GM23338 (cell line): ENCODE data around the gene ENDOU. TPM values are rescaled to one million over a fixed set of nuclear protein-coding genes. Genes with fewer than 3 reads are reported as not detected.

Experiments used
- ATAC-seq: fragments of 200-7000 bp; cut with Tn5 transposase; 3 replicates; pipeline ENCODE4 v1.9.1; 2020
- DNase-seq: peaks from one replicate; pipeline ENCODE4 v3.0.0-alpha.2; 2015; ENCODE audit warnings: low spot score
- H2AFZ ChIP-seq: fragments of 200-600 bp; sonication (generic); 2 replicates; pipeline ENCODE4 v1.8.0; 2016; ENCODE audit warnings: antibody characterized with exemption, mild to moderate bottlenecking, moderate library complexity
- H3F3A ChIP-seq: fragments of 200-600 bp; sonication (generic); replicated peaks from 2 replicates; pipeline ENCODE4 v1.8.0; 2017; ENCODE audit warnings: antibody characterized with exemption, mixed run types, low read depth
- H3K27ac ChIP-seq: fragments of 200-600 bp; sonication (generic); 2 replicates; pipeline ENCODE4 v1.6.1; 2016; ENCODE audit warnings: low read depth
- H3K27me3 ChIP-seq: fragments of 200-600 bp; sonication (generic); 2 replicates; pipeline ENCODE4 v1.8.0; 2016; ENCODE audit warnings: mild to moderate bottlenecking, mixed run types, moderate library complexity; ENCODE audit not compliant: insufficient read depth
- H3K36me3 ChIP-seq: fragments of 200-600 bp; sonication (generic); 2 replicates; pipeline ENCODE4 v1.8.0; 2016; ENCODE audit warnings: mild to moderate bottlenecking; ENCODE audit not compliant: insufficient read depth
- H3K4me1 ChIP-seq: fragments of 200-600 bp; sonication (generic); 2 replicates; pipeline ENCODE4 v1.8.0; 2016; ENCODE audit warnings: mild to moderate bottlenecking, moderate library complexity; ENCODE audit not compliant: insufficient read depth
- H3K4me2 ChIP-seq: fragments of 200-600 bp; sonication (generic); 2 replicates; pipeline ENCODE4 v1.7.1; 2017; ENCODE audit warnings: mixed run types
- H3K4me3 ChIP-seq: fragments of 200-600 bp; sonication (generic); 2 replicates; pipeline ENCODE4 v1.6.1; 2016; ENCODE audit warnings: mixed run types
- H3K79me2 ChIP-seq: fragments of 200-600 bp; sonication (generic); replicated peaks from 2 replicates; pipeline ENCODE4 v1.8.0; 2017; ENCODE audit warnings: mild to moderate bottlenecking; ENCODE audit not compliant: insufficient read depth
- H3K9me2 ChIP-seq: fragments of 200-600 bp; sonication (generic); 2 replicates; pipeline ENCODE4 v1.8.0; 2017; ENCODE audit not compliant: insufficient read depth
- H4K20me1 ChIP-seq: fragments of 200-600 bp; sonication (generic); replicated peaks from 2 replicates; pipeline ENCODE4 v1.8.0; 2017; ENCODE audit warnings: mild to moderate bottlenecking; ENCODE audit not compliant: insufficient read depth
- H3K27ac Mint-ChIP-seq: 2 replicates; pipeline ENCODE4 v1.8.0; 2020; ENCODE audit warnings: inconsistent platforms, mild to moderate bottlenecking, moderate library complexity, mixed read lengths
- H3K27me3 Mint-ChIP-seq: 3 replicates; pipeline ENCODE4 v1.8.0; 2022; ENCODE audit warnings: low read depth, mild to moderate bottlenecking, moderate library complexity, mixed read lengths, inconsistent platforms; ENCODE audit not compliant: insufficient read depth, poor library complexity
- H3K36me3 Mint-ChIP-seq: 3 replicates; pipeline ENCODE4 v1.8.0; 2021; ENCODE audit warnings: low read depth, mild to moderate bottlenecking, inconsistent platforms, moderate library complexity, mixed read lengths
- H3K4me1 Mint-ChIP-seq: 3 replicates; pipeline ENCODE4 v1.8.0; 2020; ENCODE audit warnings: mild to moderate bottlenecking, inconsistent platforms, mixed read lengths
- H3K4me3 Mint-ChIP-seq: 3 replicates; pipeline ENCODE4 v1.8.0; 2021; ENCODE audit warnings: moderate library complexity, mild to moderate bottlenecking, inconsistent platforms, mixed read lengths
- H3K9me3 Mint-ChIP-seq: 3 replicates; pipeline ENCODE4 v1.8.0; 2020; ENCODE audit warnings: moderate library complexity, mild to moderate bottlenecking, inconsistent platforms, mixed read lengths
- CTCF ChIP-seq, 2 experiments: fragments of 200-600 bp in 1 of 2; sonication (generic) in 1 of 2; conservative IDR thresholded peaks; 2 replicates each; pipeline versions ENCODE4 v1.5.1 to v1.6.1; 2016 to 2017; ENCODE audit warnings: antibody characterized with exemption in 2 of 2, low read depth in 2 of 2, mild to moderate bottlenecking in 2 of 2, moderate library complexity in 1 of 2
- JUNB ChIP-seq: IDR thresholded peaks from one replicate; pipeline ENCODE4 v1.6.1; 2016; ENCODE audit warnings: antibody characterized with exemption; ENCODE audit not compliant: unreplicated experiment
- ZNF462 ChIP-seq: fragments of 250-450 bp; sonication (Bioruptor Pico); IDR thresholded peaks from 2 replicates; pipeline ENCODE4 v1.5.0; 2020; ENCODE audit warnings: mild to moderate bottlenecking, moderate library complexity
- polyA plus RNA-seq: library from polyadenylated mRNA; unstranded; fragments of >200 nt; fragmentation: Nextera tagmentation; extraction: Ambion mirVana; gene quantifications from 2 replicates; pipeline ENCODE4 v1.2.1, GENCODE V29; 2016
- total RNA-seq: library from RNA; depleted of rRNA; stranded (reverse); fragments of >200 nt; shearing (Covaris generic); gene quantifications from 2 replicates; pipeline ENCODE4 v1.2.3, GENCODE V29; 2014

Gene ENDOU
- total and polyA plus RNA-seq, 2 experiments from 2014 or later: not detected

GRCh38 chr12:47743311-47743860, 18.1 kb upstream of the ENDOU start:
- H3K4me1 Mint-ChIP-seq: peaks cover 41% of the 10 kb centered on the region

More at GRCh38 chr12:47743311-47743860, 18.1 kb upstream of the ENDOU start:
- H3K79me2 ChIP-seq: no peaks in the 10 kb centered on the region
- no peaks in the 10 kb centered on the region for H4K20me1 ChIP-seq
- Mint-ChIP-seq H3K27ac (no peak overlapping the region), H3K4me3 (no peak overlapping the region; the same call in 2 of the 3 replicates), H3K9me3 (no peaks in the 10 kb centered on the region; the same call in 2 of the 3 replicates), H3K27me3 (peaks cover 26% of the 10 kb centered on the region), H3K36me3 (no peaks in the 10 kb centered on the region; the same call in 2 of the 3 replicates)
- H3K9me2 ChIP-seq: no peaks in the 10 kb centered on the region
- ATAC-seq: no peak; the same call in 2 of the 3 replicates
- no peaks in the 10 kb centered on the region for H3K27me3 ChIP-seq
- H3K27ac ChIP-seq: no peak overlapping the region
- H3K4me3 ChIP-seq: no peak overlapping the region
- H3K4me2 ChIP-seq: 0 out of 2 replicates have a peak overlapping the region, but pooled peaks have one; percentile 26
- 0 out of 2 replicates have a peak, but pooled peaks cover 4% of the 10 kb centered on the region for H3K4me1 ChIP-seq
- no peak overlapping the region for H2AFZ ChIP-seq
- no peaks in the 10 kb centered on the region for H3K36me3 ChIP-seq
- H3F3A ChIP-seq: no peaks in the 10 kb centered on the region
- TF ChIP-seq JUNB (no peak), CTCF (conservative IDR thresholded peaks at IDR 0.05; ENCODE audit: low read depth in 2 of 2) (no peak), ZNF462 (CRISPR knock-in tag) (no peak)
- no peak for DNase-seq
